Stomach (tissue), 9 donors: ENCODE results near the gene PSMA5. TPM values are rescaled to one million over a fixed set of nuclear protein-coding genes. Genes with fewer than 3 reads are reported as not detected.

Experiments used
- DNase-seq, 2 donors: peaks; one replicate each; pipeline versions ENCODE4 v3.0.0 to v3.0.0-alpha.2; 2013 to 2019
- H3K27ac ChIP-seq, 5 donors: fragments of 200-600 bp in 4 of 5; sonication (generic) in 4 of 5; one replicate each; pipeline ENCODE4 v1.5.1; 2013 to 2019; ENCODE audit warnings: mild to moderate bottlenecking in 1 of 5, moderate library complexity in 1 of 5
- H3K27me3 ChIP-seq, 3 donors: fragments of 200-600 bp; sonication (generic); one replicate each; pipeline ENCODE4 v1.5.1; 2017 to 2019; ENCODE audit warnings: mixed run types in 1 of 3
- H3K36me3 ChIP-seq, 4 donors: fragments of 200-600 bp; sonication (generic); 1 replicate in 3 of 4; 2 replicates in 1 of 4; pipeline ENCODE4 v1.5.1; 2016 to 2019
- H3K4me1 ChIP-seq, 4 donors: fragments of 200-600 bp; sonication (generic); one replicate each; pipeline ENCODE4 v1.5.1; 2016 to 2019
- H3K4me3 ChIP-seq, 4 donors: fragments of 200-600 bp; sonication (generic) in 3 of 4; one replicate each; pipeline ENCODE4 v1.5.1; 2016 to 2019; ENCODE audit warnings: mild to moderate bottlenecking in 1 of 4
- H3K9me3 ChIP-seq, 4 donors: fragments of 200-600 bp; sonication (generic); one replicate each; pipeline ENCODE4 v1.5.1; 2016 to 2019
- CTCF ChIP-seq, 7 experiments: fragments of 450-650 bp in 4 of 7; fragments of 200-600 bp in 3 of 7; sonication (generic) in 3 of 7; IDR thresholded peaks; one replicate each; pipeline ENCODE4 v1.5.1; 2016 to 2019; ENCODE audit warnings: antibody characterized with exemption in 7 of 7, control low read depth in 2 of 7, mild to moderate bottlenecking in 1 of 7
- EP300 ChIP-seq: sonication (generic); formaldehyde crosslinking; IDR thresholded peaks from one replicate; pipeline ENCODE4 v1.6.1; 2017; ENCODE audit warnings: antibody characterized with exemption
- POLR2A ChIP-seq, 4 donors: fragments of 450-650 bp; IDR thresholded peaks; one replicate each; pipeline ENCODE4 v1.6.1; 2016; ENCODE audit warnings: antibody characterized with exemption in 4 of 4, control low read depth in 2 of 4, mild to moderate bottlenecking in 1 of 4, moderate library complexity in 1 of 4
- POLR2AphosphoS5 ChIP-seq, 3 donors: sonication (generic); formaldehyde crosslinking; IDR thresholded peaks; one replicate each; pipeline ENCODE4 v1.6.1; 2016; ENCODE audit warnings: antibody characterized with exemption in 3 of 3
- WGBS, 5 donors: extraction: QIAGEN DNeasy Blood & Tissue Kit in 3 of 5; methylation state at CpG; one replicate each; pipeline versions ENCODE4 v1.1.5 to v1.1.7; 2013 to 2018; 5-methylcytosine and 5-hydroxymethylcytosine counted together
- intact Hi-C: fragments of 100-400 bp; cut with DNase I; formaldehyde crosslinking; loops from one replicate; pipeline ENCODE4 v1.15.1; 2023; ENCODE audit warnings: low total_unique reads
- polyA plus RNA-seq, 3 donors: library from polyadenylated mRNA; stranded (reverse); fragments of 200-250 nt; gene quantifications; one replicate each; pipeline ENCODE4 v1.2.3, GENCODE V29; 2013
- total RNA-seq, 5 donors: library from RNA; depleted of rRNA; stranded (reverse); fragments of >200 nt; gene quantifications; one replicate each; pipeline versions ENCODE4 v1.1.0 to v1.2.3, GENCODE V29; 2014 to 2016
- donor health status: healthy with polysubstance abuse.
- donor health status: Bipolar disorder and iron deficiency.
- donor health status: healthy.

The PSMA5 gene
- total and polyA plus RNA-seq, 8 donors: 5.3 to 84.2 (median 38.2) TPM

- WGBS, 5 donors: 74 to 96% (median 79%) methylated on average over 2 of the region's 2 CpGs
- no peak for DNase-seq
- Histone ChIP-seq H3K9me3 (no peaks in the 10 kb centered on the region), H3K36me3 (peaks cover 65 to 99% (median 92%) of the 10 kb centered on the region in 4 donors), H3K4me1 (peaks cover 0 to 20% (median 5%) of the 10 kb centered on the region in 4 donors), H3K27ac (no peak overlapping the region), H3K4me3 (no peak overlapping the region), H3K27me3 (no peaks in the 10 kb centered on the region)
- TF ChIP-seq CTCF (IDR thresholded peaks at IDR 0.05) (no peak), EP300 (no peak), POLR2A (IDR thresholded peaks at IDR 0.05) (no peak), POLR2AphosphoS5 (IDR thresholded peaks at IDR 0.05) (no peak)
- intact Hi-C loops: no loop called here
Measured at GRCh38 chr1:109412551-109412950, 13.7 kb downstream of the PSMA5 start.

- no peaks in the 10 kb centered on the region for H3K9me3 ChIP-seq
- TF ChIP-seq EP300 (no peak), POLR2AphosphoS5 (IDR thresholded peaks at IDR 0.05) (no peak), POLR2A (IDR thresholded peaks at IDR 0.05) (no peak), CTCF (IDR thresholded peaks at IDR 0.05) (no peak)
- WGBS, 5 donors: 72 to 79% (median 75%) methylated on average over 4 of the region's 4 CpGs
- peaks cover 0 to 4% (median 0%) of the 10 kb centered on the region in 4 donors for H3K4me1 ChIP-seq
- peaks cover 47 to 100% (median 96%) of the 10 kb centered on the region in 4 donors for H3K36me3 ChIP-seq
- H3K27me3 ChIP-seq: no peaks in the 10 kb centered on the region
- no peak for DNase-seq
- H3K4me3 ChIP-seq: no peak overlapping the region
- intact Hi-C loops: loop anchor here (5.0 kb wide), 1 partner anchor 143 kb away; no protein-coding TSS in a partner anchor
- no peak overlapping the region for H3K27ac ChIP-seq
Measured at GRCh38 chr1:109404838-109405237, 21.4 kb downstream of the PSMA5 start.

- no peaks in the 10 kb centered on the region for H3K27me3 ChIP-seq
- TF ChIP-seq POLR2AphosphoS5 (IDR thresholded peaks at IDR 0.05): no peak
- TF ChIP-seq EP300: no peak
- TF ChIP-seq POLR2A (IDR thresholded peaks at IDR 0.05): no peak
- TF ChIP-seq CTCF (IDR thresholded peaks at IDR 0.05): no peak
- H3K9me3 ChIP-seq: no peaks in the 10 kb centered on the region
- H3K36me3 ChIP-seq: peaks cover 23 to 71% (median 68%) of the 10 kb centered on the region in 4 donors
- intact Hi-C loops: loop anchor here (5.0 kb wide), 1 partner anchor 140 kb away; no protein-coding TSS in a partner anchor
- H3K27ac ChIP-seq: no peak overlapping the region
- H3K4me3 ChIP-seq: no peak overlapping the region
- peaks cover 0 to 20% (median 14%) of the 10 kb centered on the region in 4 donors for H3K4me1 ChIP-seq
- no peak for DNase-seq
Measured at GRCh38 chr1:109402025-109402424, 24.2 kb downstream of the PSMA5 start.

GRCh38 chr1:109400035-109400655, 26.1 kb downstream of the PSMA5 start:
- H3K9me3 ChIP-seq: no peaks in the 10 kb centered on the region
- H3K27me3 ChIP-seq: no peaks in the 10 kb centered on the region
- peaks cover 23 to 53% (median 49%) of the 10 kb centered on the region in 4 donors for H3K36me3 ChIP-seq
- WGBS, 5 donors: 89 to 96% (median 93%) methylated on average over 3 of the region's 3 CpGs
- intact Hi-C loops: loop anchor here (5.0 kb wide), 1 partner anchor 138 kb away; no protein-coding TSS in a partner anchor
- no peak for DNase-seq
- TF ChIP-seq POLR2A (IDR thresholded peaks at IDR 0.05) (no peak), EP300 (no peak), POLR2AphosphoS5 (IDR thresholded peaks at IDR 0.05) (no peak), CTCF (IDR thresholded peaks at IDR 0.05) (no peak)
- H3K4me3 ChIP-seq: no peak overlapping the region
- no peak overlapping the region for H3K27ac ChIP-seq
- peaks cover 12 to 38% (median 33%) of the 10 kb centered on the region in 4 donors for H3K4me1 ChIP-seq
